Nephron progenitor cell (in vitro differentiated cells): Measurements from ENCODE around the gene TFAP2C.
A peak's percentile ranks its signal among the peaks of the same experiment; 100 is the strongest.

ENCODE experiments used
- DNase-seq: peaks from one replicate; pipeline ENCODE4 v3.0.0; 2021
- H3K27ac Mint-ChIP-seq: 2 replicates; pipeline ENCODE4 v1.8.0; 2021; ENCODE audit warnings: mild to moderate bottlenecking, moderate library complexity, mixed read lengths
- H3K27me3 Mint-ChIP-seq: 2 replicates; pipeline ENCODE4 v1.8.0; 2021; ENCODE audit warnings: mild to moderate bottlenecking, low read depth, mixed read lengths; ENCODE audit not compliant: poor library complexity
- H3K36me3 Mint-ChIP-seq: 2 replicates; pipeline ENCODE4 v1.8.0; 2021; ENCODE audit warnings: low read depth, mixed read lengths
- H3K4me1 Mint-ChIP-seq: 2 replicates; pipeline ENCODE4 v1.8.0; 2021; ENCODE audit warnings: mixed read lengths
- H3K4me3 Mint-ChIP-seq: 2 replicates; pipeline ENCODE4 v1.8.0; 2021; ENCODE audit warnings: mild to moderate bottlenecking, moderate library complexity, mixed read lengths
- H3K9me3 Mint-ChIP-seq: 2 replicates; pipeline ENCODE4 v1.8.0; 2021; ENCODE audit warnings: mild to moderate bottlenecking, moderate library complexity, mixed read lengths
- CTCF ChIP-seq: fragments of 200-600 bp; sonication (generic); IDR thresholded peaks from 2 replicates; pipeline ENCODE4 v1.5.0; 2021; ENCODE audit warnings: antibody characterized with exemption

TFAP2C gene

GRCh38 chr20:56607061-56607704 is 21.9 kb upstream of the TFAP2C start:
- H3K27ac Mint-ChIP-seq, result no peak overlapping the region
- no peaks in the 10 kb centered on the region for H3K9me3 Mint-ChIP-seq
- H3K27me3 Mint-ChIP-seq, result peaks cover 6% of the 10 kb centered on the region
- TF ChIP-seq CTCF, result no peak
- no peak for DNase-seq
- no peaks in the 10 kb centered on the region for H3K4me1 Mint-ChIP-seq
- no peaks in the 10 kb centered on the region for H3K36me3 Mint-ChIP-seq
- H3K4me3 Mint-ChIP-seq, result no peak overlapping the region

GRCh38 chr20:56608376-56608775 is 20.7 kb upstream of the TFAP2C start:
- peaks cover 2% of the 10 kb centered on the region for H3K9me3 Mint-ChIP-seq
- H3K27ac Mint-ChIP-seq, result no peak overlapping the region
- H3K27me3 Mint-ChIP-seq, result peaks cover 6% of the 10 kb centered on the region

GRCh38 chr20:56609321-56609720 is 19.8 kb upstream of the TFAP2C start:
- DNase-seq, result no peak
- H3K9me3 Mint-ChIP-seq, result peaks cover 3% of the 10 kb centered on the region

More at GRCh38 chr20:56608376-56608775, 20.7 kb upstream of the TFAP2C start:
- no peak for DNase-seq
- no peak for TF ChIP-seq CTCF
- Mint-ChIP-seq H3K4me1 (no peaks in the 10 kb centered on the region), H3K4me3 (no peak overlapping the region), H3K36me3 (no peaks in the 10 kb centered on the region)

GRCh38 chr20:56610098-56610497 is 19.0 kb upstream of the TFAP2C start:
- Mint-ChIP-seq H3K27ac (no peak overlapping the region), H3K9me3 (peaks cover 3% of the 10 kb centered on the region), H3K4me1 (no peaks in the 10 kb centered on the region), H3K27me3 (peaks cover 6% of the 10 kb centered on the region), H3K4me3 (no peak overlapping the region), H3K36me3 (no peaks in the 10 kb centered on the region)
- TF ChIP-seq CTCF, result no peak
- DNase-seq, result no peak

More at GRCh38 chr20:56609321-56609720, 19.8 kb upstream of the TFAP2C start:
- Mint-ChIP-seq H3K4me3 (no peak overlapping the region), H3K27me3 (peaks cover 6% of the 10 kb centered on the region), H3K4me1 (no peaks in the 10 kb centered on the region), H3K27ac (no peak overlapping the region), H3K36me3 (no peaks in the 10 kb centered on the region)
- no peak for TF ChIP-seq CTCF

GRCh38 chr20:56614196-56614595 is 14.9 kb upstream of the TFAP2C start:
- Mint-ChIP-seq H3K4me1 (no peaks in the 10 kb centered on the region), H3K27me3 (peaks cover 16% of the 10 kb centered on the region), H3K4me3 (no peak overlapping the region), H3K9me3 (peaks cover 3% of the 10 kb centered on the region), H3K36me3 (no peaks in the 10 kb centered on the region), H3K27ac (no peak overlapping the region)
- no peak for DNase-seq
- TF ChIP-seq CTCF, result no peak

- Mint-ChIP-seq H3K36me3 (no peaks in the 10 kb centered on the region), H3K4me1 (peaks cover 2% of the 10 kb centered on the region), H3K4me3 (no peak overlapping the region), H3K9me3 (peaks cover 3% of the 10 kb centered on the region), H3K27ac (peak overlapping the region; percentile 2), H3K27me3 (peaks cover 22% of the 10 kb centered on the region)
- no peak for TF ChIP-seq CTCF
- DNase-seq, result no peak
These were observed 12.4 kb upstream of the TFAP2C start for GRCh38 chr20:56616716-56617115.
